Measurements from ENCODE around the gene ZSWIM5.
"Not testable (repeated sequence)": the region's sequence is repeated elsewhere in the genome, so short reads cannot be mapped to it uniquely, and the experiment has no call there.

- TF ChIP-seq, protein P1, sequence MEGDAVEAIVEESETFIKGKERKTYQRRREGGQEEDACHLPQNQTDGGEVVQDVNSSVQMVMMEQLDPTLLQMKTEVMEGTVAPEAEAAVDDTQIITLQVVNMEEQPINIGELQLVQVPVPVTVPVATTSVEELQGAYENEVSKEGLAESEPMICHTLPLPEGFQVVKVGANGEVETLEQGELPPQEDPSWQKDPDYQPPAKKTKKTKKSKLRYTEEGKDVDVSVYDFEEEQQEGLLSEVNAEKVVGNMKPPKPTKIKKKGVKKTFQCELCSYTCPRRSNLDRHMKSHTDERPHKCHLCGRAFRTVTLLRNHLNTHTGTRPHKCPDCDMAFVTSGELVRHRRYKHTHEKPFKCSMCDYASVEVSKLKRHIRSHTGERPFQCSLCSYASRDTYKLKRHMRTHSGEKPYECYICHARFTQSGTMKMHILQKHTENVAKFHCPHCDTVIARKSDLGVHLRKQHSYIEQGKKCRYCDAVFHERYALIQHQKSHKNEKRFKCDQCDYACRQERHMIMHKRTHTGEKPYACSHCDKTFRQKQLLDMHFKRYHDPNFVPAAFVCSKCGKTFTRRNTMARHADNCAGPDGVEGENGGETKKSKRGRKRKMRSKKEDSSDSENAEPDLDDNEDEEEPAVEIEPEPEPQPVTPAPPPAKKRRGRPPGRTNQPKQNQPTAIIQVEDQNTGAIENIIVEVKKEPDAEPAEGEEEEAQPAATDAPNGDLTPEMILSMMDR (IDR thresholded peaks at IDR 0.05) = not testable (repeated sequence)
- not testable (repeated sequence) for TF ChIP-seq POLR2A (IDR thresholded peaks at IDR 0.05)
These were observed 129.4 kb downstream of the ZSWIM5 start for GRCh38 chr1:45076959-45077358.

Data from lower leg skin (tissue), 3 donors.